ENCODE data around the gene RASA2.
"Not testable (repeated sequence)": the region's sequence is repeated elsewhere in the genome, so short reads cannot be mapped to it uniquely, and the experiment has no call there.

The RASA2 gene

DNA sequence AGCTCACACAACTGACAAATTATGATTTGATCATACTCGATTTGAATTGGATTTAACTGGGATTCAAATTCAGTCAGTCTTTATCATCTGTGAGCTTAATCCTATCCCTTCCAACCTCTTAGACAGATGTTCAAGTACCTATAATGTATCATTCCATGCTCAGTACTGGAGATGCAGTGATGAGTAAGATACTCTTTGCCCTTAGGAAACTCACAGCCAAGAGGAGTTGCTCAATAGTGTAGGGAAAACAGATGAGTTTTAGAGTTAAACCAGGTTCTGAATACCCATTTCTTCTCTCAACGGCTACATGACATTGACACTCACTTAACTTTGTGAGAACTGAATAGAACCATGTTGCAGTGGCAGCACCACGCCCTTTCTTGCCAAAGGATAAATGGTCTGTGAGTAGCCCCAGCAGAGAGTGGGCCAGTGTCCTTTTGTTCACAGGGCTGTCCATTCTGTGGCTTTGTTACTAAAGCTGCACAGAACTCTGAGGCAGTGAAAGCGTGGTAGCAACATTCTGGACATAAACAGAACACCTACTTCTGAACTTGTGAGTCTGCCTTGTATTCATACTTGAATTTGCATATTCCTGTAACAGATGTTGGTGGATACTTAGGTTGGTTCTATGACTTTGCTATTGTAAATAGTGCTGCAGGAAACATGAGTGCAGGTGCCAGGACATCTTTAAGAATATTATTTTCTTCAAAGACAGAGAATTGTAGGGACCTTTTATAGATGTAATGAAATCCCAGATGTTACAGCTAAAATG is 91.6 kb downstream of the RASA2 start:
- no peak for DNase-seq (ENCODE audit: low read depth)

- DNase-seq (ENCODE audit: low read depth), result no peak
Observed at GRCh38 chr3:141594357-141594756, 107.5 kb downstream of the RASA2 start.

- DNase-seq (ENCODE audit: low read depth), result no peak
Observed at GRCh38 chr3:141597931-141598330, 111.1 kb downstream of the RASA2 start.

- no peak for DNase-seq (ENCODE audit: low read depth)
Observed at GRCh38 chr3:141600331-141600730, 113.5 kb downstream of the RASA2 start.

DNA sequence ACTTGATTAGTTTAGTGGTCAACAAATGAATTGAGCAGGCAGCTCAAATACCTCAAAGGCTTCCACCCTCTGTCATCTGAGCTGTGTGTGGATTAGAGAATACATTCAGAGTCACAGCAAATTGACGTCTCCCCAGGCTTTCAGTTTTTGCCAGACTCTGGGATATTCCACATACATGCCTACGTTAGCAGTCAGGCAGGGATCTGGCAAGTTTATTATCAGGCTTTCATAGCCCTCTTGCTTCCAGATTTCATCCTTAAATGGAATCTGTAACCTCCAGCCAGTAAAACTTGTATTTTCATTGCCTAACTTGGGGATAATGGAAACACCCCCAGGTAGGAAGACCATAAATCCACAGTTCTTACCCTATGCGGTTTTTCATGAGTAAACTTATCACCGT is 115.9 kb downstream of the RASA2 start:
- no peak for DNase-seq (ENCODE audit: low read depth)

GRCh38 chr3:141603473-141604035 is 116.7 kb downstream of the RASA2 start:
- DNase-seq (ENCODE audit: low read depth), result no peak

DNA sequence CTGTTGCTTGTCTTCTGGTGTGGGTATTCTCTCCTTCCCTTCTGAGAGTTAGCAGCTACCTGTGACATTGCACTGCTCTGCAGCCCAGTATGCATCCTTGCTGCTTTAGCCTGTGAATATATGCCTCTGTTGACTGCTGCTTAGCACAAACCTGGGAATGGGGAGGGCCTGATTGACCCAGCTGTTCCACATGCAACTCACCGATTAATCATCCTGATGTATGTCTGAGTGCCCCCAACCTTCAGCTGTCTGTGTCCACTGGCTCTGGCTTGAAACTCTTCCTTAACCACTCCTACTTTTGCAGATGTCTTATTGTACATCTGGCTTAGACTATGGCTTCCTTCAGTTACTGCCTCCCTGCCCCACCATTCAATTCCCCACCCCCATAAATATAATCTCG is 119.1 kb downstream of the RASA2 start:
- DNase-seq (ENCODE audit: low read depth), result no peak

GRCh38 chr3:141608438-141608837 is 121.6 kb downstream of the RASA2 start:
- DNase-seq (ENCODE audit: low read depth), result no peak

DNA sequence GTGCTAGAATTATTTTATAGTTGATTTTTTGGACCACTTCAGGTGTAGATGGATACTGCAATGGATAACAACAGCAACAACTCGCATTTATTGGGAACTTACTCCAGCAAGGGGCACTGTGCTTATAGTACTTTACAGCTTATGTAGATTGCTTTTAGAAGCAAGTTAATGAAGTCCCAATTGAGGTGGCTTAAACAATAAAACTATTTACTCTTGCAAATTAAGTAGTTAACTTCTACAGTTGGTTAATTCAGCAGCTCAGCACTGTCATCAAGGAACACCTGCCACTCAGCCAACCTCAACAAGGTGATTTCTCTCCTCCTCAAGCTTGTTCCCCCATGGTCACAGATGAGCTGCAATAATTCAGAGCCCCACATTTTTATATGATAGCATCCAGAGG is 124.1 kb downstream of the RASA2 start:
- no peak for DNase-seq (ENCODE audit: low read depth)

GRCh38 chr3:141618103-141618910 is 131.5 kb downstream of the RASA2 start:
- no peak for DNase-seq (ENCODE audit: low read depth)

DNA sequence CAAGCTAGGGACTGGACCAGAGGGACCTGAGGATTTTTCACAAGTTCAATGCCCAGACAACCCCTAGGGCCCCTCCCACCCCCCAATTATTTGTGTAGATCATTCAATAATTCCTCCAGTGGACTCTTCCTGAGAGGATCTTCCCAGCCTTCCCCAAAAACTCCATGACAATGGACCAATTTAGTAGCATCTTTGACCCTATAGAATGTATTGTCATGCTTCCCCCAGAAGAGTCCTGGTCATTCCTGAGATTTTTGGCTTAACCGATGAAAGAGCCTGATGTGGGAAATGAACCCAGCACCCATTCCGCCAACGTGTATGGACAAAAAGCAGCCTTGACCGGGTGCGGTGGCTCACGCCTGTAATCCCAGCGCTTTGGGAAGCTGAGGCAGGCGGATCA is 132.1 kb downstream of the RASA2 start:
- DNase-seq (ENCODE audit: low read depth), result no peak

GRCh38 chr3:141619450-141619849 is 132.6 kb downstream of the RASA2 start:
- DNase-seq (ENCODE audit: low read depth), result no peak

GRCh38 chr3:141623691-141624090 is 136.9 kb downstream of the RASA2 start:
- DNase-seq (ENCODE audit: low read depth), result no peak

GRCh38 chr3:141625506-141625905 is 138.7 kb downstream of the RASA2 start:
- no peak for DNase-seq (ENCODE audit: low read depth)

GRCh38 chr3:141628334-141628733 is 141.5 kb downstream of the RASA2 start:
- not testable (repeated sequence) for DNase-seq (ENCODE audit: low read depth)

- DNase-seq (ENCODE audit: low read depth), result not testable (repeated sequence)
Observed at GRCh38 chr3:141628868-141629441, 142.1 kb downstream of the RASA2 start.

DNA sequence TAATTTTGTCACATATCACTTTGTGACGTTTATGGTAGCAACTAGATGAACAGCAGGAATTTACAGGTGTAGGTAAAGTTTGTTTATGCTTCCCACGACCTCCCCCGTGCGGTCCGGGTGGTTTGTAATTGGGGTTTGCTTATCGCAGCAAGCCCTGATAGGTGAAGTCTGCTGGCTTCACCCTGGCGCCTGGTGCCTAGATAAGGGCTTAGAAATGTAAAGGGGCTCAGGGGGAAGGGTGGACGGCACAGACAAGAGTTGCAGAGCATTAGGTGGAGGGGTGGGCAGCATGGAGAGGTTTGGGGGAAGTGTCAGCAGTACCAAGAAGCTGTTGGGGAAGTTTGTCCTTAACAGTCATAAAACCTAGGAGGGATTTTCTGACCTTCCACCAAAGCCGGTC is 143.1 kb downstream of the RASA2 start:
- DNase-seq (ENCODE audit: low read depth), result no peak

- no peak for DNase-seq (ENCODE audit: low read depth)
Observed at GRCh38 chr3:141632779-141633374, 146.1 kb downstream of the RASA2 start.

GRCh38 chr3:141642215-141642614 is 155.4 kb downstream of the RASA2 start:
- DNase-seq (ENCODE audit: low read depth), result no peak

DNA sequence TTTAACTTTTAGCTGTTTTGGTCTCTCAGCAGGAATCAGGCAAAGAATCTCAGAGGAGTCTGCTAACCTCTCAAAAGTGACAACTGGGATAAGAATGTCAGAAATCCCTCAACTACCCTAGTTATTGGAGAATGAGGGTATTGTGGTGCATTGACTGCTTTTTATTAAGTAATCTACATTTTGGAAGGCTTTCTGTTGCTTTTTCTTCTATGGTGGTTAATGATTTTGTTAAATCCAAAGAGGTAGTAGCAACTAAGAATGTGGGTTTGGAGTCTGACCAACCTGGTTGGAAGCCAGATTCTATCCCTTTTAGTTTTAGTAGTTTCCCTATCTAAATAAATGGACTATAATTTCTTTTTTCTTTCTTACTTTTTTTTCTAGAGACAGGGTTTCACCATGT is 156.6 kb downstream of the RASA2 start:
- no peak for DNase-seq (ENCODE audit: low read depth)

- DNase-seq (ENCODE audit: low read depth), result no peak
Observed at GRCh38 chr3:141643796-141644195, 157.0 kb downstream of the RASA2 start.

- DNase-seq (ENCODE audit: low read depth), result peak; percentile 50
Observed at GRCh38 chr3:141644931-141645330, 158.1 kb downstream of the RASA2 start.

Data from activated gamma-delta T cell treated with anti-CD3 and anti-CD28 coated beads, Interleukin-2, amount 50 U/mL, for 16 hours (primary cell).